Muscle of arm (tissue), 12 donors: ENCODE measurements around the gene CXADR. TPM values are rescaled to one million over a fixed set of nuclear protein-coding genes. Genes with fewer than 3 reads are reported as not detected.

Experiments used
- DNase-seq: peaks from one replicate; pipeline ENCODE4 v3.0.0-alpha.2; 2013
- polyA plus RNA-seq, 12 donors: library from polyadenylated mRNA; unstranded; fragments of 120-200 nt; gene quantifications; one replicate each; pipeline ENCODE4 v1.2.1, GENCODE V29; 2013; ENCODE audit not compliant: insufficient read length in 12 of 12

CXADR gene
- polyA plus RNA-seq, 12 donors = 0.48 to 21.2 (median 1.0) TPM; not detected in 1

DNA sequence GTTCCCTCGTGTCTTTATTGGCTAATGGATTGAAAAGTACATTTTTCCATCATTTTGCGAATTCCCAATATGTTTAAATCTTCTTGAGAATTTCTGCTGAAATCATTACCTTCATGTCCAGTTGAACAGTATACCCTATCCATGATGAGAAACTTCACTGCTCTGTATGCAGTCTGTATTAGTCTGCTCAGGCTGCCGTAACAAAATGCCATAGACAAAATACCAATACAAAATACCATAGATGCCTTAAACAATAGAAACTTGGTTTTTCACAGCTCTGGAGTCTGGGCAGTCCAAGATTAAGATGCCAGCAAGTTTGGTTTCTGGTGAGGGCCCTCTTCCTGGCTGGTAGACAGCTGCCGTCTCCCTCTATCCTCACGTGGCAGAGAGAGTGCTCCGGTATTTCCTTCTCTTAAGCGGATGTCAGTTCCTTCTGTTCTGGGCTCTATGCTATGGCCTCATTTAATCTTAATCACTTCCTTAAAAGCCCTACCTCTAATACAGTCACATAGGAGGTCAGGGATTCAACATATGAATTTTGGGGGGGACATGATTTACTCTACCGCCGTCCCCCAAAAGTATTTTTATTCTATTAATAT, 27.0 kb downstream of the CXADR start:
- no peak for DNase-seq

GRCh38 chr21:17540530-17540929, 27.7 kb downstream of the CXADR start:
- DNase-seq = no peak

- DNase-seq = no peak
Measured at GRCh38 chr21:17542371-17543011, 29.6 kb downstream of the CXADR start.

DNA sequence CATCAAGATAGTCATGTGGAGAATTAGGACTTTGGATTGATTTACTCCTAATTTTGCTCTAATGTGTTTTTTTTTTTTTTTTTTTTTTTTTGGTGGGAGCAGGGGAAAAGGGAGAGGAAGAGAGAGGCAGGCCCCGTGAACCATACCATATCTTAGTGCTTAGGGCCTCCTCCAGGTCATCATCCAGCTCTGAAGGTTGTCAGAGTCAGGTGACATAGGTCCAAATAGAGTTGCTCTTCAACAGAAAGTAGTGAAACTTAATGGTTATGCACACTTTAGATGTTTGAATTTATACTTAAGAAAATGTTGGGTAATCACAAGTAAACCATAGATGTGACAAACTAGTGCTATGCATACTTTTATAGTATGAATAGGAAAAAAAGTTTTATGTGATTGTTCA, 32.2 kb downstream of the CXADR start:
- no peak for DNase-seq

GRCh38 chr21:17548262-17548661, 35.4 kb downstream of the CXADR start:
- DNase-seq = no peak

DNA sequence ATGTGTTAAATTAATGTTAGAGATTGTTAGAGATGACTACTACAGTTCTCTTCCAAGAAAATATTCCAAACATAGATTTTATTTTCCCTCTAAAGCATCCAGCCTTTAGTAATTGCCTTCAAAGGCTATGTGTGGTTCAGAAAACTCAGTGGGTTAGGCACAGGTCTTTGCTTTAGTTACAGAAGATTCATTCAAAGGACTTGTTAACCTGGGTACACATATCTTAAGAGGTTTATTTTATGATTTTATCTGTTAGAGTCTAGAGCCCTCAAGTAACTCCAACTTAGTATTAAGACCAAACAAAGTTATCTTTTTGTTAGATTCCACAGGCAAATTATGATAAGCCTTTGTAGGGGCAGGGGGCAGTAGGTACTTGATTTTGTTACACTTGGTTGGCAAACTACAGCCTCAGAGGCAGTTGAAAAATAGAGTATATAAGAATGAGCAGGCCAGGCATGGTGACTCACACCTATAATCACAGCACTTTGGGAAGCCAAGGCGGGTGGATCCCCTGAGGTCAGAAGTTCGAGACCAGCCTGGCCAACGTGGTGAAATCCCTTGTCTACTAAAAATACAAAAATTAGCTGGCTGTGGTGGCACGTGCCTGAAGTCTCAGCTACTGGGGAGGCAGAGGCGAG, 37.9 kb downstream of the CXADR start:
- DNase-seq = no peak

GRCh38 chr21:17552410-17552809, 39.6 kb downstream of the CXADR start:
- no peak for DNase-seq

DNA sequence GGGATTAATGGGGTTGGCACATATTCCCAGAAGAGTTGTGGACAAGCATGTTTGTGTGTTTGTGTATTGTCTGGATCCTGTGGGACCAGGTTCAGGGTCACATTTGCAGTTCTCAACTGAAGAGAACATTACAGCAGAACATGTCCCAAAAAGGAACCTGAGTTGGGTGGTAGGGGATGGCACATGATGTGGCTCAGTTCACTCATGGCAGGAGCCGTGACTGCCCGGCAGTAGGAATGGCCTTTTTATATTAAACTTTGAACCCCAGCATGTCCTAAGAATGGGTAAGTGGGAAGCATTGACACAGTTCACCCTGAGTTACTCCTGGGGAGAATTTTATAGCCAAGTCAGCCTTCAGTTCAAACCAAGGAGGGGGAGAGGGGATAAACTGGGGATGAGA, 41.3 kb downstream of the CXADR start:
- no peak for DNase-seq

- DNase-seq = no peak
Measured at GRCh38 chr21:17554679-17555465, 42.0 kb downstream of the CXADR start.

DNA sequence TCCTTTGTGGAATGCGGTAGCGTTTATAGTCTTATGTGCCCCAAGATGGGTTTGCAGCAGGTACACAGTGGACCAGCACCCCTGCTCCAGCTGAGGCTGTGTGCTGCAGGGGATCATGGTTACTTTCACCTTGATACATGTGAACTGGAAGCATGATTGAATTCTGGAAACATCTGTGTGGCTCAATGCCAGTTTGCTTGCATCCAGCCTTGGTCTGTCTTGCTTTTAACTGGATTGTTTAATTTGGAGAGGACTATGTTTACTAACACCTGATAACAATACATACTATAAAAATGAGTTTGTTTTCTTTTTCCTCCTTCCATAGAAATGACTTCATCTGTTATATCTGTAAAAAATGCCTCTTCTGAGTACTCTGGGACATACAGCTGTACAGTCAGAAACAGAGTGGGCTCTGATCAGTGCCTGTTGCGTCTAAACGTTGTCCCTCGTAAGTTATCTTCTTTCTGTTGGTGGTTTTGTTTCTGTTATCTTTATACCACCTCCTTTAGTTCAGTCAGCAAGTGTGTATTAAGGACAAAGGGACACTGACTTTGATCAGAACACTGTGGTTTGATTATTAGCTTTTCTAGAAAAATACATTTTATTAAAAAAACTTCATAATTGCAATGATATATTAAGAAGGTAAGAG, 47.7 kb downstream of the CXADR start:
- DNase-seq = no peak

GRCh38 chr21:17570786-17571185, 57.9 kb downstream of the CXADR start:
- DNase-seq = no peak

- DNase-seq = no peak
Measured at GRCh38 chr21:17572431-17572830, 59.6 kb downstream of the CXADR start.

DNA sequence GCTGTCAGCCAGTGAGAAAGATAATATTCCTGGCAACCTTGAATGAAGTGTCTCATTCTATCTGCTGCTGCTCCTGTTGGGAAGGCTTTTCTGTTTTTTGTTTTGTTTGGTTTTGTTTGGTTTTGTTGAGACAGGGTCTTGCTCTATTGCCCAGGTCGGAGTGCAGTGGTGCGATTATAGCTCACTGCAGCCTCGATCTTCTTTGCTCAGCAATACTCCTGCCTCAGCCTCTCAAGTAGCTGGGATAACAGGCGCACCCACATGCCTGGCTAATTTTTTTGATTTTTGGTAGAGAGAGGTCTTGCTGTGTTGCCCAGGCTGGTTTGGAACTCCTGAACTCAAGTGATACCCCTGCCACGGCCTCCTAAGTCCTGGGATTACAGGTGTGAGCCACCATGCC, 62.2 kb downstream of the CXADR start:
- DNase-seq = no peak

- DNase-seq = no peak
Measured at GRCh38 chr21:17576080-17576835, 63.4 kb downstream of the CXADR start.

DNA sequence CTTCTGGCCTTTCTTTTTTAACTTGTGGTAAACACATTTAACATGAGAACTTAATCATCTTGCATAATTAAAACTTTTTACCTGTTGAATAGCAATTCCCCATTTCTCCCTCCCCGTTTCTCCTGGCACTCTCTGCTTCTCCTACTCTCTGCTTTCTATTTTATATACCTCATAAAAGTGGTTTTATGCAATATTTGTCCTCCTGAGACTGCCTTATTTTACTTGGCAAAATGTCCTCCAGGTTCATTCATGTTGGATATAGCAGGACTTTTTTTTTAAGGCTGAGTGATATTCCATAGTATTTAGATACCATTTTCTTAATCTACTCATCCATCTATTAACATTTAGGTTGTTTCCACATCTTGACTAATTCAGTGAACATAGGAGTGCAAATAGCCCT, 64.9 kb downstream of the CXADR start:
- no peak for DNase-seq

DNA sequence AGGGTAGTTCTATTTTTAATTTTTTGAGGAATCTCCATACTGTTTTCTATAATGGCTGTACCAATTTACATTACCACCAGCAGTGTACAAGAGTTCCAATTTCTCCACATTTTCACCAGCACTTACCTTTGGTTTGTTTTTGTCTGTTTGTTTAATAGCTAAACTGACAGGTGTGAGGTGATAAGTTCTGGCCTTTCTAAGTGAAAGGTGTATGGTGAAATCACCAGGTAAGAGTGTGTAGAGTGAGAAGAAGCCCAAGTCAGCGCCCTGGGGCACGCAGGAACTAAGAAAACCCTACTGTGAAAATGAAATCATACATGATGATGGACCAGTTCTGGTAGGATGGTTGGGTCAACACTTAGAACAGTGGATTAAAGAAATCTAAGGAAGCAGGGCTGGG, 65.3 kb downstream of the CXADR start:
- DNase-seq = no peak

DNA sequence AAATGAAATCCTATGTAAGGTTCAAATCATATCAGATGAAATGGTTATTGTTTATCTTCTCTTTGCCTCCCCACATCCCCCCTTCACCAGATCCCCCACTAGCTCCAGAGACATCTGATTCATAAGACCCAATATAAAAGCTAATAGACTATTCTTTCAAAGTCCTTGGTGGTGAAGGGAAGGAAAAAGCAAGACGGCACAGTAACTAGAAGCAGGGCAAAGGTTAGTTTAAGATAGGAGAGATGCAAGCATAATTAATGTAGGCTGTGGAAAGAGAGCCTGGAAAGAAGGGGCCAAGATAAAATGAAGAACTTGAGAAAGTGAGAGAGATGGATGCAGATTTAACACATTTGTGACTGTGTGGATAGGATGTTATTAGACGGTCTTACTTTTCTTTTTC, 66.0 kb downstream of the CXADR start:
- no peak for DNase-seq

GRCh38 chr21:17580319-17580718, 67.5 kb downstream of the CXADR start:
- no peak for DNase-seq

GRCh38 chr21:17583898-17584297, 71.1 kb downstream of the CXADR start:
- DNase-seq = no peak

- DNase-seq = peak; percentile 51
Measured at GRCh38 chr21:17585875-17586450, 73.1 kb downstream of the CXADR start.

DNA sequence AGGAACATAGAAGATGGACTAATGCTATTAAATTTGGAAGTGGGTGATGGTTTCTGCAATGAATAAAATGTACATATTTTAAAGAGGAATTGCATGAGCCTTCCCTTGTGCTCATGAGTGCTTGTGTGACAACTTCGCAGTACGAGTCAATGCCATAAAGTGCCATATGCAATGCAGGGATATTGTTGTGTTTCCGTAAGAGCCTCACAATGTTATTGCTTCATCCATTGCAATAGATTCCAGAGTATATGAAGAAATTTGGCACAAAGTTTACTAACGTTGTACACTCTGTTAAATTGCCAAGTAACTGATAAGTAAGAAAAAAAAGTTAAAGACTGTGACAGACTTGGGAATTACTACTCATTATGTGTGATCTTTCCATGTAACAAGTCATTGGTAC, 77.6 kb downstream of the CXADR start:
- DNase-seq = no peak
